Stimulated activated naive CD4-positive, alpha-beta T cell (primary cell): Measurements from ENCODE around the gene NSUN4.
"Not testable (repeated sequence)": the region's sequence is repeated elsewhere in the genome, so short reads cannot be mapped to it uniquely, and the experiment has no call there.

Experiments
- DNase-seq, 6 experiments: peaks; one replicate each; lab custom pipeline; 2025; lab: John Stamatoyannopoulos, UW

The NSUN4 gene

DNA sequence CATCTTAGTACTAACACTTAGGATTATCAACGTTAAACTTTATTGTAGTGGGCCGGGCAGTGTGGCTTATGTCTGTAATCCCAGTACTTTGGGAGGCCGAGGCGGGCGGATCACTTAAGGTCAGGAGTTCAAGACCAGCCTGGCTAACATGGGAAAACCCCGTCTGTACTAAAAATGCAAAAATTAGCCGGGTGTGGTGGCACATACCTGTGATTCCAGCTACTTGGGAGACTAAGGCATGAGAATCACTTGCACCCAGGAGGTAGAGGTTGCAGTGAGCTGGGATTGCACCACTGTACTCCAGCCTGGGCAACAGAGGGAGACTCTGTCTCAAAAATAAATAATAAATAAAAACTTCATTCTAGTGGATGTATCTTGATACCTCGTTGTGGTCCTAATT lies 25.2 kb downstream of the NSUN4 start:
- DNase-seq: not testable (repeated sequence)

DNA sequence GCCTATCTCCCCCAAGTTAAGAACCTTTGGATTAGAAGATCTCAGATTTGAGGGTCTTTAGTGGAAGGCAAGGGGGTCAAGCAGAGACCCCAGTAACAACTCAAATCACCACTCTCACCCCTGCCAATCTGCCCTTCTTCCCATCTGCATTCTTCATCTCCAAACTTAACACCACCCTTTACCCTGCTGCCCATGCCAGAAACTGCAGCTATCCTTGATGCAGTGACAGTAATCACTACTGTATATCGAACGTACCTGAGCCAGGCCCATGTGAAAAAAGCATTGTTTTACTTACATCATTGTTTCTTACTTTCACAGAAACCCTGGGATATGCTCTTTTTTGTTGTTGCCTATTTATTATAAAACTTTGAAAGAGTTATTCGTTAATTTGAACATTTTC lies 26.5 kb downstream of the NSUN4 start:
- no peak for DNase-seq

DNA sequence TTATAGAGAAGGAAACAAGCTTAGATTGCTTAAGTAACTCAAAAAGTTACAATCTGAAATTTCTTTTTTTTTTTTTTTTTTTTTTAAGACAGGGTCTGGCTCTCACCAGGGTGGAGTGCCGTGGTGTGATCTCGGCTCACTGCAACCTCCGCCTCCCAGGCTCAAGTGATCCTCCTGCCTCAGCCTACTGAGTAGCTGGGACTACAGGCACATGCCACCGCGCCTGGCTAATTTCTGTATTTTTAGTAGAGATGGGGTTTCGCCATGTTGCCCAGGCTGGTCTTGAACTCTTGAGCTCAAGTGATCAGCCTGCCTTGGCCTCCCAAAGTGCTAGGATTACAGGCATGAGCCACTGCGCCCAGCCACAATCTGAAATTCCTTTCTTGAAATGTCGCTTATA lies 27.1 kb downstream of the NSUN4 start:
- not testable (repeated sequence) for DNase-seq

DNA sequence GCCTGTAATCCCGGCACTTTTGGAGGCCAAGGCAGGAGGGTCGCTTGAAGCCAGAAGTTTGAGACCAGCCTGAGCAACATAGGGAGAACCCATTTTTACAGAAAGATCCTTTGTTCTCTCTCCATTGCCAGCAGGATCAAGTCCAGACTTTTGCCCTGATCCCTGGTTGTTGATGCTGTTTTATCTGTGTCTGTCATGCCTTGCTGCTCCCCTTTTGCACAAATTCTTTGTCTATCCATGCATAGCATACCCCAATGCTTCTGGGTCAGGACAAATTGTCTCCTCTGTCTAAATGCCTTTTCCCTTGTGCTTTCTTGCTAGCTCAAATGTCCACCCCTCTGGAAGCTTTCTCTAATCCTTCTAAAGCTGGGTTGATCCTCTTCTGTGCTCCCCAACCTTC lies 28.2 kb downstream of the NSUN4 start:
- no peak for DNase-seq

DNA sequence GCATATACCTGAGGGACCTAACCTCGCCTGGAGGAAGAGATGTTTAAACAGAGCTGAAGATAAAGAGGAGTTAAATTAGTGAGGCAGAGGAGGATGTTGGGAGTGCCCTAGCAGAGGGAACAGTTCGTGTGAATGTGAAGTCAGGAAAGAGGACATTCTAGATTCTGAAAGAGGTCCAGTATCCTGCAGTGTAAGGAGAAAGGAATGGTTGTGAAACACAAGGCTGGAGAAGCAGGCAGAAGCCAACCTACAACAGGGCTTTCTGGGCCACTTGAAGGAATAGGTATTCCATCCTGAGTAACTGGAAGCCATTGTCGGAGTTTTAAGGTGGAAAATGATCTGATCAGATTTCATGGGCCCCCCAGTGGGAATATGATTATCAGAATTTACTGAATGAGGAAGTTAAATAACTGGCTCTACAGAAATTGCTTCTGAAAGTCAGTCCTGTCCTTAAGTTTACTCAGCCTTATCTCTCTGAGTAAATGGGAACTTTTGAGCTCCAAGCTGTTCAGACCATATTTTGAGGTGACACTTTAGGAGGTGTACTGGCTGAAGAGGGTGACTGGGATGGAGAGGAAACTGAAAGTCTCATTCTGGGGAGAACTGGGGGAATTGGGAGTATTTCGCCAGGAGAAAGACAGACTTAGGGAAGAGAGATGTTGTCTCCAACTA lies 29.1 kb downstream of the NSUN4 start:
- no peak for DNase-seq

DNA sequence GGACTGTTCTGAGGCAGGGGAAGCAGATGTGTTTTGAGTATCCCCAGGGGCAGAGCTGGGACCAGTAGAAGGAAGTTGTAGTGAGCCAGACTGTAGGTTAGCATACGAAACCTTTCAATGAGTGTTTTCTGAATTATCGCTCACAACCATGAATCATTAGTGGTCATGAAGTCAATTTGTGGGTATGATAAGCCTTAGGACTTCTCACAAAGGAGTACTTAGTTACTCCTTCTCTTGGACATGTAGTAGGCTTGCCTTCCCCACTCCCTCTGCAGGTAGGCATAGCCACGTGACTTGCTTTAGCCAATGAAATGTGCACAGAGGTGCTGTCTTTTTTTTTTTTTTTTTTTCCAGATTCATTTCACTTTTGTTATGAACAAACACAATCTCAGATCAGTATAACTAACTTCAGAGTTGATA lies 29.6 kb downstream of the NSUN4 start:
- no peak for DNase-seq

DNA sequence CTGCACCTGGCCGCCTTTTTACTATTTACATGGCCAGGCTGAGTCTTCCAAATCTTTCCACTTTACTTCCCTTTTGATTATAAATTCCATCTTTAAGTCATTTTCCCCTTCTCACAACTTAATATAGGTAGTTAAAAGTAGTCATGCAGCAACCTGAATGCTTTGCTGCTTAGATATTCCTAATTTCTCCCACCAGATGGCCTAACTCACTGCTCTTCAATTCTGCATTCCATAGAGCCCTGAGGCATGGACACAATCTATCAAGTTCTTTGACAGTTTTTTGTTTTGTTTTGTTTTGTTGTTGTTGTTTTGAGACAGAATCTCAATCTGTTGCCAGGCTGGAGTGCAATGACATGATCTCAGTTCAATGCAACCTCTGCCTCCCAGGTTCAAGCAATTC lies 31.8 kb downstream of the NSUN4 start:
- DNase-seq: no peak

DNA sequence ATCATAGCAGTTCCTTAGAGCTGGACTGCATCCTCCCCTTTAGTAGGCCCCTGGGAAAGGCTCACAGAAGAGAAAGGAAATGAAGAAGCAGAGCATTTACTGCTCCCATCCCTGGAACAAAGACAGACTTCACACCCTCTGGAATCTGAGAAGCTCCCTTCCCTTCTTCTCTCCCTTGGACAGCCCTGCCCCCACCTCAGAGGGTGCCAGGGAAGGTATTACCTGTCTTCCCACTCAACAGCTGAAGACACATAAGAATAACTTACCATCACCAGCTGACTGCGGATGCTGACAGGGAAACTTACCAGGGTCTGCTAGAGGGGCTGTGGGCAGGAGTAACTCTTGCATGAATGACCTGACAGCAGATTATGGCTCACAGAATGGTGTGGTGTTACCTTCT lies 39.4 kb downstream of the NSUN4 start:
- no peak for DNase-seq

DNA sequence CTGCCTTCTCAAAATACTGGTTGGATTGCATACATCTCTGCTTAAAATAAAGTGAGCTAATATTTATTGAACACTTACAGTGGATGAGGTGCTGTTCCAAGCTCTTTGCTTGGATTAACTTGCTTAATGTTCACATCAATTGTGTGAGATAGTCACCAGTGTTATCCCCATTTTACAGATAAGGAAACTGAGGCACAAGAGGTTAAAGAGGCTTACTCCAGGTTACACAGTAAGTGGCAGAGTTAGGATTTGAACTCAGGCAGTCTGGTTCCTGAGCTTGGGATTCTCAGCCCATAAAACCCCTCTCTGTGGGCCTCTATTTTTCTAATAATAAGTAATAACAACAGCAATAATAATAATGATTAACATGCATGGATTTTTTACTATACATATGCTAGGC lies 39.9 kb downstream of the NSUN4 start:
- DNase-seq: no peak

DNA sequence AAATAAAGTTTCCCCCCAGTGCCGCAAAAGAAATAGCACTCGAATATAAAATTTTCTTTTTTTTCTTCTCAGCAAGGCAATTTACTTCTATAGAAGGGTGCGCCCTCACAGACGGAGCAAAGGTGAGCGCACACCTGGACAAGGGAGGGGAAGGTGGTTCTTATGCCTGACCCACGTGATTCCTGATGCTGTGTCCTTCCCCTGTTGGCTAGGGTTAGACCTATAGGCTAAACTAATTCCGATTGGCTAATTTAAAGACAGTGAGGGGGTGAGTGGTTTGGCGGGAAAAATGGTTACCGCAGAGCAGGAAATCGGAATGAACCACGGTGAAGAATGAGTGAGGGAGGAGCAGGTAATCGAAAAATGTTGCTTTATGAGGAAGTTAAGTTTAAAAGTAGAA lies 52.9 kb downstream of the NSUN4 start:
- no peak for DNase-seq

DNA sequence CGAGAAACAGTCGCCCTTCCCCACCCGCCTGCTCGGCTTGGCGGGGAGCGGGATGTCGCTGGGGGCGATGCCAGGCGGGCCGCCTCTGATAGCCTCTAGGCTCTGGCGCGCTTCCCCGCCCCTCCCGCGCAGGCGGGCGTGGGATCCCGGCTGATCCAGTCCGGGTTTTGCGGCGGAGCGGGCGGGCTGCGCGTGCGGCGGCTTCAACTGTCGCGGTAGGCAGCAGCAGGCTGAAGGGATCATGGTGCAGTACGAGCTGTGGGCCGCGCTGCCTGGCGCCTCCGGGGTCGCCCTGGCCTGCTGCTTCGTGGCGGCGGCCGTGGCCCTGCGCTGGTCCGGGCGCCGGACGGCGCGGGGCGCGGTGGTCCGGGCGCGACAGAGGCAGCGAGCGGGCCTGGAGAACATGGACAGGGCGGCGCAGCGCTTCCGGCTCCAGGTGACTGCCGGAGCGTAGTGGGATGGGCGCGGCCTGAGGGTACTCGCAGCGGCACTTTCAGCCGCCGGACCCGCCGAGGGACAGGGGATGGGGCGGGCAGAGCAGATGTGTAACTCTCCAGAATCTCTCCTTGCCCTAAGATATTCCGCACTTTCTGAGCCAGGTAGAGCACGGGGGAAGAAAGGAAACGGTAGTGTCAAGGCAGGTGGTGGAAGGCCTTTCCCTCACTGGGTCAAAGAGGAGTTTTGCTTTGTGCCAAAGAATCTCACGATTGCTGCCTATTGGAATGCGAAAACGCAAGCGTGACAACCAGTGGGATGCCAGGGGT lies 53.7 kb downstream of the NSUN4 start, which contains the start of gene FAAH:
Gene FAAH (plus strand): TSS at position 210 of the 764 bp plus-strand sequence. CDS start 32 bp downstream, at position 242.
- DNase-seq: peak in 5 of 6 experiments; percentile 17 to 56 (median 41)

DNA sequence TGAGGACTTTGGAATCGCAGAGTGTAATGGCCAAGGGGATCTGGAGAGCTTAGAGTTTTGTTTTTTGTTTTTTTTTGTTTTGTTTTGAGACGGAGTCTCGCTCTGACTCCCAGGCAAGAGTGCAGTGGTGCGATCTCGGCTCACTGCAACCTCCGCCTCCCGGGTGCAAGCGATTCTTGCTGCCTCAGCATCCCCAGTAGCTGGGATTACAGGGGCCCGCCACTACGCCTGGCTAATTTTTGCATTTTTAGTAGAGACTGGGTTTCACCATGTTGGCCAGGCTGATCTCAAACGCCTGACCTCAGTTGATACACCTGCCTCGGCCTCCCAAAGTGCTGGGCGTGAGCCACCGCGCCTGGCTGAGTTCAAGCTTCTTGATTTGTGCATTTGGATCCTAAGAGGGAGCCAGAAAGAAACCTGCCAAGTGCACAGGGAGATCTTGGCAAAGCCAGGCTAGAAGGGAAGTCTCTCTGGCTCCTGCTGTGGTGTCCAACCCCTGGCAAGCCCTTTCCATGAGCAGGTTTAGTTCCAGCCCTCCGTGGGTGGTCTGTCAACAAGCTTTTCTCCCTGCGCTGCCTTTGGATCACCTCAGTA lies 54.4 kb downstream of the NSUN4 start:
- no peak for DNase-seq

DNA sequence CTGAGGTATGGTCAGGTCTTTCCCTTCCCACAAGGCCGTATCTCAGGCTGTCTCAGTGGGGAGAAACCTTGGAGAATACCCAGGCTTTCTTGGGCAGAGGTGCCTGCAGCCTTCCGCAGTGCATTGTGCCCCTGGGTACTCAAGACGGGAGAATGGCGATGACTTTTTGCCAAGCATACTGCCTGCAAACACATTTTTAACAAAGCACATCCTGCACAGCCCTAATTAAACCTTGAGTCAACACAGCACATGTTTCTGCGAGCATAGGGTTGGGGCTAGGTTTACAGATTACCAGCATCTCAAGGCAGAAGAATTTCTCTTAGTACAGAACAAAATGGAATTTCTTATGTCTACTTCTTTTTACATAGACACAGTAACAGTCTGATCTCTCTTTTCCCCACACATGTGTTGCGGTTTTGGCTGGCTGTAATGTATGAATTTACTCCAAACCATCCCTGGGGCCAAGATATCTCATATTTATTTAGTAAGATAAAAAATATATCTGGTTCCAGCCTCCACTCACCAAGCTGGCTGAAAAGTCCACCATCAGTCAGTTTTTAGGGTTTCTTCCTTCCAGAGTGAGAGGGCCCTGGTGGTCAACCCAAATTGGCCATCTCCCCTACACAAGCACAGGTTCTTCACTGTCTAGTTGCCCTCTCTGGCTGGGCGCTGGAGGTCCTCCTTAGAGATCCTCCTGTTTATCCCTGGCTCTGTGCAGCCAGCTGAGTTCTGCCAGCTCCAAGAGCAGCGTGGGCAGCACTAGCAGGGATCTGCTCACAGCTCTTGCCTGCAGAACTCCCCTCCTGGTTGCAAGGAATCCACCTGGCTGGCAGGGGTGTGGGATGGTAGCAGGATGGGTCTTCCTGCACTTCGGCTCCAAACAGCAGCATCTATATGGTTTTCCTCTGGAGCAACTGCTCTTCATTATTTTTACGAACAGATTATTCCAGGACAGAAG lies 56.1 kb downstream of the NSUN4 start:
- no peak for DNase-seq

DNA sequence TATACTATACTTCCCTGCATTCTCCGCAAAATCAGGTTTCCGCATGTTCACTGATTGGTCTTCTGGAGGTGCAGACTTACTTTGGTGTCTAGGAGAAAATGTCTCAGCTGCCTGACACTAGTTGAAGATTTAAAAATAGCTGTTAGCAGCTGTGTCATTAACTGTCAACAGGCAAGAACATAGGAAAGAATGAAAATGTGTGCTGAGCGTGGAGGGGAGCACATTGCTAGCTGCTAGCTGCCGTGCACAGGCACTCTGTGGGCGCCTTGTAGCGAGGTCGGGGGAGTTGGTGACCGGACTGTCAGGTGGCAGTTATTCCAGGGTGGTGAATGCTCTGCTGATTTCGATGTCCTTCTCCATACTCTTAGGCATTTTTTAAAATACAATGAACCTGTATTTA lies 58.7 kb downstream of the NSUN4 start:
- no peak for DNase-seq

DNA sequence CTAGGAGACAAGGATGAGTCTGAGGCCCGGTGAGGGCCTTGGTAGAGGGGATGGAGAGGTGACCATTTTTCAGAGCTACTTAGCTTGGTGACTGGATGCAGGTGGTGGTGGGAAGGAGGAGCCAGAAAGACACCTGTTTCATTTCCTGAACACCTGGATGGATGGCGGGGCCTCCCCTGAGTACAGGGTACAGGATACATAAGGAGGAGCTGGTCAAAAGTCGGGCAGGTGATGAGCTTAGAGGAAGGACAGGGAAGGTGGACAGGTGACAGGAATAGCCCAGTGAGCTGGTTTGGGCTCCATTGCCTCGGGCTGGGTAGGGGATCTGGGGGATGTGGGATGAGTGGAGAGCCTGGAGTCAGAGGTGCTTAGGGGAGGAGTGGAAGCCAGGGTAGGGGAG lies 59.8 kb downstream of the NSUN4 start:
- no peak for DNase-seq

DNA sequence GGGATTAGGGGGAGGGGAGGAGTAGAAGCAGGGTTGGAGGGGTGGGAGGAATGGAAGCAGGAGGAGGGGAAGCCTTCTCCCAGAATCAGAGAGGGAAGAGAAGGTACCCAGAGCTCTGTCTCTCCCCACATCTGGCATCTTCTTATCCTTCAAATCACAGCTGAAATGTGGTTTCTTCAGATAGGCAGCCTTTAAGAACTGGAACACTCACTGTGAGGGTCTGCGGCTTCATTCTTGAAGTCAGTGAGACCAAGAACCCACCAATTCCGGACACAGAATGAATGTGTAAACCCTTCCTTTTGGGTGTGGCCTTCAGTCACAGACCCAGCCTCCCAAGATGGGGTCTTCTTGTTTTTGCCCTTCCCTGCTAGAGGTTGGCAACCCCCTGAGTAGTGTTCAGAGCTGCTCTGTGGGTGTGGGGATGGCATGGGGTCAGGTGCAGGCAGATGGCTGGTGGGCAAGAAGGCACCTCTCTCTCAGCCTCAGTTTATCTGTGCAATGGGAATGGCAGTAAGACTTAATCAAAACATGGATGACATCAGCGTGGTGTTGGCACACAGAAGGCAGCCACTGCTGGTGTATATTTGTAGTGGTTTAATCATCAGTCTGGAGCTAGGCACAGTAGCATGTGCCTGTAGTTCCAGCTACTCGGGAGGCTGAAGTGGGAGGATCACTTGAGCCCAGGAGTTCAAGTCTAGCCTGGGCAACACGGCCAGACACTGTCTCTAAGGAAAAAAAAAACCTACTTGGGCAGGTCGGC lies 60.7 kb downstream of the NSUN4 start:
- no peak for DNase-seq

DNA sequence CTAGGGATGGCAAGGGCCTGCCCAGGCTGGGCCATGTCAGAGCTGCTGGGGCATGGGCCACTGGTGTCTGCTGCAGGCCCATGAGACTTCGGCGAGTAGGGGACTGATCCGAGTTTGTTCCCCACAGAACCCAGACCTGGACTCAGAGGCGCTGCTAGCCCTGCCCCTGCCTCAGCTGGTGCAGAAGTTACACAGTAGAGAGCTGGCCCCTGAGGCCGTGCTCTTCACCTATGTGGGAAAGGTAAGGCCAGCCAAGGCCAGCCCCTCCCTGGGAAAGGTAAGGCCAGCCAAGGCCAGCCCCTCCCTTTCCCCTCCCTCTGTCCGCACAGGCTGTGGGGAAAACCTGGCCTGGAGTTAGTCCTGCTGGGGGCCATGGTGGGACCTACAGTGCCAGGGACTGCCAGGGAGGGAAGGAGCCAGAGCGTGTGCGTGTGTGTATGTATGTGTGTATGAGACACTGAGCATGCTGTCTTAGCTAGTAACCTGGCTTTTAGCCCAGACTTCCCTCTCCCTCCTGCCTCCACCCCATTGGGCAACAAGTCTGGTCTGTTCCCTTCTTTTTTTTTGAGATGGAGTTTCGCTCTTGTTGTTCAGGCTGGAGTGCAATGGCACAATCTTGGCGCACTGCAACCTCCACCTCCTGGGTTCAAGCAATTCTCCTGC lies 61.5 kb downstream of the NSUN4 start:
- no peak for DNase-seq

DNA sequence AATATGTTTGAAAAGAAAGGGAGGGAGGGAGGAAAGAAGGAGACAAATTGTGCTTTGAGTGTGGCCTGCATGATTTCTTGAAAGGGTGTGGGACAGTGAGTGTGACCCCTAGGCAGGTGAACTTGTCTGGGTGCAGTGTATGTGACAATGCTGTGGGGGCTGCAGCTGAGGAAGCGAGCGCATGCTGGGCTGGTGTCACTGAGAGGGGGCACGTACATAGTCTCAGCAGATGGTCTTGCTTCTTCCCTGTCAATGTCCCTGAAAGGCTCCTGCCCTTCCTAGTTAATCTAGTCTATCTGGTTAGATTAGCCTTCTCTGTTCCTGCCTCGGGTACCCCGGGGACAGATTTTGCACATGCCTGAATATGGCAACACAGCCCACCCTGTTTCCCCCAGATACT lies 63.3 kb downstream of the NSUN4 start:
- DNase-seq: no peak

DNA sequence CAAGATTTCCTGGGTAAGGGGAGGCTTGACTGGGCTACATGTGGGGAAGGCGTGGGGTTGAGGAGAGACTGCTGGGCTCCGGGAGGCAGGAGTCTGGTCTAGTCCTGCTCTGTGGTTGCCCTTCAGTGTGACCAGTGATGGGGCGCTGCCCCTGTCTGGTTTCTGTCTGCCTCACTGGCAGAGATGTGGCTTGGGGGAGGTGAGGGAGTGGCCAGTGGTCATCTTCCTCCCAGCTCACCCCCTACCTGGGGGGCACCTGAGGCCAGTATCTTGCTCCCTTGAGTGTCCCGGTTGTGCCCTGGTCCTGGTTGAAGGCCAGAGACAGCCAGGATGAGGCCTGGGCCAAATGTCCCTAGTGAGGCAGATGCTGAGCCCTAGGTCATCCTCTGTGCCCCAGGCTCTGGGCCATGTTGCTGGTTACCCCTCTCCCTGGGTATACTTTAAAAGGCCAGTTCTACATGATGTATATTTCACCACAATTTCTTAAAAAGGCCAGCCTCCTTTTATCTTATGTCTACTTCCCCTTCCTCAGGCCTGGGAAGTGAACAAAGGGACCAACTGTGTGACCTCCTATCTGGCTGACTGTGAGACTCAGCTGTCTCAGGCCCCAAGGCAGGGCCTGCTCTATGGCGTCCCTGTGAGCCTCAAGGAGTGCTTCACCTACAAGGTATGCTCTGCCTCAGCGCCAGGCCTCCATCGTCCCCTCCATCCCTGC lies 64.0 kb downstream of the NSUN4 start:
- no peak for DNase-seq

DNA sequence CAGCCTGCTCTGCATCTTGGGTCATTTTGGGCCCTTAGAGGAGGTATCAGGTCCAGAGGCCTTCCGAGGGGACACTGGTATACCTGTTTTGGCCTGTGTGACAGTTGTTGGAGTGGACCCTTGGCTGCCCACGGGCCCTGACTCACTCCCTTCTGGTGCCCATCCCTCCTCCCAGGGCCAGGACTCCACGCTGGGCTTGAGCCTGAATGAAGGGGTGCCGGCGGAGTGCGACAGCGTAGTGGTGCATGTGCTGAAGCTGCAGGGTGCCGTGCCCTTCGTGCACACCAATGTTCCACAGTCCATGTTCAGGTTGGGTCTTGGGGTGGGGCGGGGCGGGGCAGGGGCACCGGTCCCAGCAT lies 64.6 kb downstream of the NSUN4 start:
- DNase-seq: no peak
